Uterus (tissue), 4 donors: ENCODE data around the gene ZC3H4. TPM values are rescaled to one million over a fixed set of nuclear protein-coding genes. Genes with fewer than 3 reads are reported as not detected.

Experiments used
- DNase-seq, 2 donors: peaks; one replicate each; pipeline ENCODE4 v3.0.0-alpha.2; 2019 to 2020
- H3K27ac ChIP-seq, 2 donors: fragments of 200-600 bp; sonication (generic); 1 replicate in 1 of 2; 2 replicates in 1 of 2; pipeline ENCODE4 v1.5.1; 2016 to 2018
- H3K27me3 ChIP-seq, 2 donors: fragments of 200-600 bp; sonication (generic); one replicate each; pipeline ENCODE4 v1.5.1; 2018 to 2019; ENCODE audit warnings: control low read depth in 1 of 2
- H3K36me3 ChIP-seq, 2 donors: fragments of 200-600 bp; sonication (generic); one replicate each; pipeline ENCODE4 v1.5.1; 2019; ENCODE audit warnings: control low read depth in 1 of 2
- H3K4me1 ChIP-seq, 2 donors: fragments of 200-600 bp; sonication (generic); one replicate each; pipeline ENCODE4 v1.5.1; 2018 to 2019; ENCODE audit warnings: control low read depth in 1 of 2
- H3K4me3 ChIP-seq, 2 donors: fragments of 200-600 bp; sonication (generic); 1 replicate in 1 of 2; 2 replicates in 1 of 2; pipeline ENCODE4 v1.5.1; 2018 to 2019; ENCODE audit warnings: mild to moderate bottlenecking in 1 of 2
- H3K9me3 ChIP-seq, 2 donors: fragments of 200-600 bp; sonication (generic); one replicate each; pipeline ENCODE4 v1.5.1; 2019; ENCODE audit warnings: control low read depth in 1 of 2
- CTCF ChIP-seq, 4 experiments: fragments of 200-600 bp in 2 of 4; fragments of 450-650 bp in 2 of 4; sonication (generic) in 2 of 4; IDR thresholded peaks; one replicate each; pipeline ENCODE4 v1.5.1; 2016 to 2019; ENCODE audit warnings: antibody characterized with exemption in 4 of 4, mild to moderate bottlenecking in 2 of 4, moderate library complexity in 1 of 4
- POLR2A ChIP-seq, 2 donors: fragments of 450-650 bp; IDR thresholded peaks; one replicate each; pipeline ENCODE4 v1.6.1; 2016; ENCODE audit warnings: antibody characterized with exemption in 2 of 2, mild to moderate bottlenecking in 1 of 2, moderate library complexity in 1 of 2
- intact Hi-C: fragments of 100-400 bp; cut with DNase I; formaldehyde crosslinking; loops from one replicate; pipeline ENCODE4 v1.15.1; 2023; ENCODE audit warnings: low total_unique reads
- total RNA-seq, 4 donors: library from RNA; depleted of rRNA in 3 of 4; stranded (reverse); fragments of >200 nt in 3 of 4; gene quantifications; one replicate each; pipeline versions ENCODE4 v1.1.0 to v1.2.4, GENCODE V29; 2014 to 2023
- donor health status: DM: yes; HTN: yes; CAD: no.

Gene ZC3H4
- total RNA-seq, 4 donors from 2014 or later = 3.3 to 43.1 (median 18.3) TPM

DNA sequence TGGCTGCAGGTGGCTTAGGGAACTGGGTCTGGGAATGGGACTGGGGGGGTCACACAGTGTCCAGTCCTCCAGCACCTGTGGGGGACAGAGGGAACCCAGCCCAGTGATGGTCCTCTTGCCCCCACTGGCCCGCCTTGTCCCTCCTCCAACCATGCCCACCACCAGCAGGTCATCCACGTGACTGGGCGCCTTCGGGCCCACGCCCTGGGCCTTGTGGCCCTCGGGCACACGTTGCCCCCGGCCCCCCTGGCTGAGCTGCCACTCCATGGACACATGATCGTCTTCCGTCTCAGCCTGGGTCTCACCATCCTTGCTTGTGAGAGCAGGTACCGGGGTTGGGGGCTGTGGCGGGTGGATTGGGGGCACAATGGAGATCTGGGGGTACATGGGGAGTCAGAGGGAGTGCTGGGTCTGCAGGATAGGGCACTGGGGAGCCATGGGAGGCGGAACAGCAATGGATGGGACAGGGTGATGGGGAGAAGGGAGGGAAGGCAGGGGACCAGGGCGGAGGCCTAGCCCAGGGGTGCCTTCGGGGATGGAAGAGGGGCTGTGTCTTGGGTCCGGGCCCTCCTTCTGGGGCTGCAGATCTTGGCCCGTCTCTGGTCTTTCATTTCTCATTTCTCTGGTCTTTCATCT lies 74.2 kb downstream of the ZC3H4 start:
- Histone ChIP-seq H3K4me3 (no peak overlapping the region), H3K4me1 (peaks cover 0 to 8% of the 10 kb centered on the region in 2 donors), H3K27me3 (no peaks in the 10 kb centered on the region), H3K27ac (no peak overlapping the region), H3K36me3 (no peaks in the 10 kb centered on the region), H3K9me3 (no peaks in the 10 kb centered on the region)
- TF ChIP-seq POLR2A (IDR thresholded peaks at IDR 0.05) (no peak), CTCF (IDR thresholded peaks at IDR 0.05) (no peak)
- no peak for DNase-seq
- intact Hi-C loops = loop anchor here (10.0 kb wide), 1 partner anchor 85 kb away; no protein-coding TSS in a partner anchor

GRCh38 chr19:47037766-47038165 lies 75.8 kb downstream of the ZC3H4 start:
- peaks cover 0 to 8% of the 10 kb centered on the region in 2 donors for H3K4me1 ChIP-seq
- H3K9me3 ChIP-seq = no peaks in the 10 kb centered on the region
- no peak for DNase-seq
- intact Hi-C loops = loop anchor here (10.0 kb wide), 1 partner anchor 87 kb away; no protein-coding TSS in a partner anchor
- no peak overlapping the region for H3K27ac ChIP-seq
- H3K36me3 ChIP-seq = no peaks in the 10 kb centered on the region
- no peak for TF ChIP-seq CTCF (IDR thresholded peaks at IDR 0.05)
- TF ChIP-seq POLR2A (IDR thresholded peaks at IDR 0.05) = no peak
- no peak overlapping the region for H3K4me3 ChIP-seq
- no peaks in the 10 kb centered on the region for H3K27me3 ChIP-seq

GRCh38 chr19:47036097-47036651 lies 77.4 kb downstream of the ZC3H4 start:
- peaks cover 0 to 9% of the 10 kb centered on the region in 2 donors for H3K27me3 ChIP-seq
- intact Hi-C loops = loop anchor here (10.0 kb wide), 1 partner anchor 89 kb away; no protein-coding TSS in a partner anchor
- H3K4me3 ChIP-seq = peak overlapping the region; percentile 37 to 46
- H3K27ac ChIP-seq = peak overlapping the region in 1 of 2 donors; percentile 42
- no peaks in the 10 kb centered on the region for H3K36me3 ChIP-seq
- TF ChIP-seq POLR2A (IDR thresholded peaks at IDR 0.05) (peak in 1 of 2 donors; percentile 25), CTCF (IDR thresholded peaks at IDR 0.05) (no peak)
- no peaks in the 10 kb centered on the region for H3K9me3 ChIP-seq
- peaks cover 0 to 8% of the 10 kb centered on the region in 2 donors for H3K4me1 ChIP-seq
- DNase-seq = no peak

- DNase-seq = peak; percentile 83 to 91
- Histone ChIP-seq H3K4me1 (peaks cover 0 to 8% of the 10 kb centered on the region in 2 donors), H3K4me3 (peak overlapping the region; percentile 37 to 46), H3K27ac (peak overlapping the region in 1 of 2 donors; percentile 42), H3K9me3 (no peaks in the 10 kb centered on the region), H3K27me3 (peaks cover 0 to 9% of the 10 kb centered on the region in 2 donors), H3K36me3 (no peaks in the 10 kb centered on the region)
- no peak for TF ChIP-seq POLR2A (IDR thresholded peaks at IDR 0.05)
- TF ChIP-seq CTCF (IDR thresholded peaks at IDR 0.05) = peak; percentile 95 to 98 (median 96)
- intact Hi-C loops = loop anchor here (10.0 kb wide), 1 partner anchor 89 kb away; no protein-coding TSS in a partner anchor
These were observed 78.2 kb downstream of the ZC3H4 start for GRCh38 chr19:47035127-47036096.
